AG08395 (cell line): ENCODE data around the gene ZFP3.
A peak's percentile ranks its signal among the peaks of the same experiment; 100 is the strongest.
"Not testable (repeated sequence)": the region's sequence is repeated elsewhere in the genome, so short reads cannot be mapped to it uniquely, and the experiment has no call there.

Experiments
- DNase-seq: peaks from one replicate; pipeline ENCODE4 v3.0.0; 2012; ENCODE audit warnings: mixed read lengths, low spot score

Gene ZFP3

DNA sequence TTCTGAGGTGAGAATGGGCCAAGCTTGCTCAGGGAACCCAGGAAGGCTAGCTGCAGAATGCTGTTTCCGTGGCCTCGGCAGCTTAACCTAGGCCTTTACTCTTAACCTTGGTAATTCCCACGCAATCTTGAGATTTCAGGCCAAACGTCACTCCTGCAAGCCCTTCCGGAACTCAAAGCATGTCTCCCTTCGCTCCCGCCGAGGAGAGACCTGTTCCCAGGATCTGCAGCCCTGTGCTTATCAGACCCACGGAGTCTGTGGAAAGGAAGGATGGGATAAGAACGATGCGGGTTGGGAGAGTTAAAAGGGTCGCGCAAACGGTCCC, 524 bp upstream of the ZFP3 start:
- DNase-seq: no peak

DNA sequence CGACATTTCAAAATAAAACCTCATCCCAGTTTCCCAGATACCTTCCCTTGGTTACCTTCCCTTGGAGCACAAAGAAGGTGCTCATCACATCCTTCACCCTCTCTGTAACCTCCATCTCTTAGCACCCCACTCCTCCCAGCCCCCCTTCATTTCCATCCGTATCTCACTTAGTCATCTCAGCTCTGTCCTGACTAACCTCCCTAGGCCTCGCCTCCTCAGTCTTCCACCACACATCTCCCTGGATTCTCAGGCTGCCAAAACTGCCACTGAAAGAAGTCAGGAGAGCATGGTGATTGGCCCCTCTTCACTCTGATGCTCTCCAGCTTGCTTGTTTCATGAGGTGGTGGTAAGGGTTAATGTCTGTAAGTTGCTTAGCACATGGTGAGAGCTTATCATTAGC, 2.3 kb downstream of the ZFP3 start:
- DNase-seq: no peak

DNA sequence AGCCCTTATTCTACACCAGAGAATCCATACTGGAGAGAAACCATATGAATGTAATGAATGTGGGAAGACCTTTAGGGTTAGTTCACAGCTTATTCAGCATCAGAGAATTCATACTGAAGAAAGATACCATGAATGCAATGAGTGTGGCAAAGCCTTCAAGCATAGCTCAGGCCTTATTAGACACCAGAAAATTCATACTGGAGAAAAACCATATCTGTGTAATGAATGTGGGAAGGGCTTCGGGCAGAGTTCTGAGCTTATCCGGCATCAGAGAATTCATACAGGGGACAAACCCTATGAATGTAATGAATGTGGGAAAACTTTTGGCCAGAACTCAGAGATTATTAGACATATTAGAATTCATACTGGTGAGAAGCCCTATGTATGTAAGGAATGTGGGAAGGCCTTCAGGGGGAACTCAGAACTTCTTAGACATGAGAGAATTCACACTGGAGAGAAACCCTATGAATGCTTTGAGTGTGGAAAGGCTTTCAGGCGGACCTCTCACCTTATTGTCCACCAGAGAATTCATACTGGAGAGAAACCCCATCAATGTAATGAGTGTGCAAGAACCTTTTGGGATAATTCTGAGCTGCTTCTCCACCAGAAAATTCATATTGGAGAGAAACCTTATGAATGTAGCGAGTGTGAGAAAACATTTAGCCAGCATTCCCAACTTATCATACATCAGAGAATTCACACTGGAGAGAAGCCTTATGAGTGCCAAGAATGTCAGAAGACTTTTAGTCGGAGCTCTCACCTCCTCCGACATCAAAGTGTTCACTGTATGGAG, 14.1 kb downstream of the ZFP3 start:
- DNase-seq: no peak

DNA sequence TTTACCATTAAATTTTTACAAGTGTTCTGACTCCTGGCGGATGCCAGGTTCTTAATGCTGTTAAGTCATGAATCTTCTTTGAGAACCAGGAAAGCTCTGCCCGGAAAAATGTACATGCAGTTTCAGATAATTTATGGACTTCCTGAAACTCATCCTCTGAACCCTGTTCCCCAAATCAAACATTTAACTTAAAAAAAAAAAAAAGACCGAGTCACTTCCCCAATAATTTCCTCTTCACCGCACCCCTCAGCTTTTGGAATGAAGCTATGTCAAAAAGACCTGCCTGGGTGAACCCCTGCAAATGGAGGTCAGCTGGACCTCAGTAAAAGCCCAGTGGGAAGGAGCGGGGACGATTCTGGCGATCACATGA, 18.4 kb downstream of the ZFP3 start:
- no peak for DNase-seq

DNA sequence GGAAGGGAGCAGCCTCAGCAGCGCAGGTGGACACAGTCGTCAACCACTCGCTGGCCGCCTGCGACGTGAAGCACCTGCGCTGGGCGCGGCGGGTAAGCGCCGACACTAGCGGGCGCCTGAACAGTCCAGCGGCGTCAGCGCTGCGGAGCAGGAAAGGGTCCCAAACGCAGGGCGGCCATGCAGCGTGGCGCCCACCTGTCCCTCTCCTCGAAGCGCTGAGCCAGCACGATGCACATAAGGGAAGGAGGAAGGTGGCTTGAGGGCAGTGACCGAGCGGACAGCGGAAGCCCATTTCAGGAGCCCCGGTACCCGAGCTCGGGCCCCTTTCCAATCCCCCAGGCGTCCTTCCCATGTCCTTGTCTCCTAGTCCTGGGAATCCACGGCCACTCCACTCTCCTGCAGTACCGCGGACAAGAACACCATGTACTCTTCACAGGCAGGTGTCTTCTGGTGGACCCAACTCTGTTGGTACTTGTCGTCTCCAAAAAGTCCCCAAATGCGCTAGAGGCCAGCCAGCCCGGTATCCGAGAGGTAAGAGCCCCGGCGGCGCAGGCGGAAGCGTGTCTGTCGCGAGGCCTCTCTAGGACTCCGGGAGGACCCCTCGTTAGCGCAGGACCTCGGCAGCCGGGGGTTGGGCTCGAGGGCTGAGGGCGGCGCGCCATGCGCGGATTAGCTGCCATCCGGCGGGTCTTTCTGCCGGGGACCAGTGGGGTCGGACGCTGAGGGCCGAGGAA, 19.0 kb downstream of the ZFP3 start:
- no peak for DNase-seq

DNA sequence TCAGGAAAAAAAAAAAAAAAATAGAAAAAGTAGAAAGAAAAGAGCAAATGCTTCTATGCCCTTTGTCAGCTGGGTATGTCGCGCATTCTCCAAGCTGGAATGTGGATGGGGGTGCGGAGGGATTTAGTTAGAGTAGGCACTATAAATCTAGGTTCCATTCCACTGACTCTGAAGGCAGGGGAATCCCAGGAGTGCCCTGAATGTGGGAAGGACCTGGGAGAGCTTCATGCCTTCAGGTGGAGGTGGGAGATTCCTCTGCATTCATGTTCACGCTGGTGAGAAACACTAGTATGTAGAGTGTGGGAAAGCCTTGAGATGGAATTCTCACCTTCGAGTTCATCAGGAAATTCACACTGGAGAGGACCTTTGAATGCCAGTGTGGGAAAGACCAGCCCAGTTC, 21.0 kb downstream of the ZFP3 start:
- no peak for DNase-seq

DNA sequence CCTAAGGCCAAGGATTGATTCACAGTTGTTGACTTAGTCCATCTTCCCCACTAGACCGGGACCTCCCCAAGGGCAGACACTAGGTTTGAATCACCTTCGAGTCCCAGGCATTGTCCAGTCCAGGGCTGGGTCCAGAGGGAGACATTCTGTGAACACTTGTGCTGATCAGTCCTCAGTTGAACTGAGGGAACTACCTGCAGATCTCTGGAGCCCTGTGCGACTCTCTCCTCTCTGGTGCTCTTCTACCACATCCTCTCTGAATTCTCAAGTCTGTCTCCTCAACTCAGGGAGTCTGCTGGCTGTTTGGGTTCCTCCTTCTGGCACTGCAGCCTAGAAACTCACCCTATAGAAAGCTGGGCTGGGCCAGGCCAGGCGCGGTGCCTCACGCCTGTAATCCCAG, 22.6 kb downstream of the ZFP3 start:
- DNase-seq: no peak

DNA sequence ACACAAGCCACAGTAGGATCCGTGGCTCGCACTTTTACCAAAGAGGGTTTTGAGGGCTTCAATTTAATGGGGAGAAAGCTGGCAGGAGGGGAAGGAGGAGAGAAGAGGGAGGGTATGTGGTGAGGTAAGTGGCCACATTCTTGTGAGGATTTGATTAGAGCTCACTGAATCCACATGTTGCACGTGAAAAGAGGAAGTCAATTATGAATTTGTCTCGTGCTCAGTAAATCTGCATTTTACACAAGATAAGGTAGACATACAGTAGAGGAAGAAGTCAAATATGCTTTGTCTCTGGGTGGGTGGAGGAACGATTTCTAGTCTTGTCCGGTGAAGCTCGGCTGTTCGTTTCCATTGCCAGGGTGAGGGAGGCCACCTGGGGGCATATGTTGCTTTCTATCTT, 32.5 kb downstream of the ZFP3 start:
- no peak for DNase-seq

DNA sequence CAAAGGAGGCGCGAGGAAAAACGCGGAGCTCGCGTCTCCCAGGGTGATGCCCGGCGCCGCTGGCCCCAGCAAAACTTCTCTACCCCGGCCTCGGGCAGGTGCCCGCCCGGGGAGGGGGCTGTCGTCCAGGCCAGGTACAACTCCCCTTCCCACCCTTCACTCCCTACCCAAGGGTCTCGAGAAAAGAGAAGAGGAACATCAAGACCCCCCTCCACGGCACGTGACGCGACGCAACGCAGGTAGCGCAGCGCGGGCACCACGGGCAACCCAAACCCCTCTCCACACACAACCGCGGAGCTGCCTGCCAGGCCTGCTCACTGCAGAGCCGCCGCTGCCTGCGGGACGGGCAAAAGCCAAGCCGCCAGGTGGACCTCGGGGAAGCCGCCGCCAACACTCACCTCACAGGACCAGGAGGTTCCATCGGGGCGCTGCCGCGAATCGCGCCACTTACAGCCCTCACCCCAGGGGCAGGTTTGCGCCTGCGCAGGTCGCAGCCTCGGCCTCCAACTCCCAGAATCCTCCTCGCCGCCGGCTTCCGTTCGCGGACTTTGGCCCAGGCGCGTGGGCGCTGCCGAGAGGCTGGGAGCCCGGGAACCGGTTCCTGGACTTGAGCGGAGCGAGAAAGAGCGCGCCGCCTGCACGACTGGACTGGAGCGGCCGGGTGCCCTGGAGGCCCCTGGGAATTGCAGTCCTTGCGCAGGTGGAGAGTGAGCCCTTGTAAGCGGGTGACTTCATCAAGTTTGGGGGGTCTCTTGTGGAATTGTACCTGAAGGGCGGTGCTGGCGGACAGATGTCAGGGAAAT, 33.3 kb downstream of the ZFP3 start, which contains the start of gene ZNF232:
Gene ZNF232, minus strand, starts transcription at position 477 of the 803 bp plus-strand sequence. Its CDS starts 56 bp downstream, at position 421.
- DNase-seq: peak; percentile 98

DNA sequence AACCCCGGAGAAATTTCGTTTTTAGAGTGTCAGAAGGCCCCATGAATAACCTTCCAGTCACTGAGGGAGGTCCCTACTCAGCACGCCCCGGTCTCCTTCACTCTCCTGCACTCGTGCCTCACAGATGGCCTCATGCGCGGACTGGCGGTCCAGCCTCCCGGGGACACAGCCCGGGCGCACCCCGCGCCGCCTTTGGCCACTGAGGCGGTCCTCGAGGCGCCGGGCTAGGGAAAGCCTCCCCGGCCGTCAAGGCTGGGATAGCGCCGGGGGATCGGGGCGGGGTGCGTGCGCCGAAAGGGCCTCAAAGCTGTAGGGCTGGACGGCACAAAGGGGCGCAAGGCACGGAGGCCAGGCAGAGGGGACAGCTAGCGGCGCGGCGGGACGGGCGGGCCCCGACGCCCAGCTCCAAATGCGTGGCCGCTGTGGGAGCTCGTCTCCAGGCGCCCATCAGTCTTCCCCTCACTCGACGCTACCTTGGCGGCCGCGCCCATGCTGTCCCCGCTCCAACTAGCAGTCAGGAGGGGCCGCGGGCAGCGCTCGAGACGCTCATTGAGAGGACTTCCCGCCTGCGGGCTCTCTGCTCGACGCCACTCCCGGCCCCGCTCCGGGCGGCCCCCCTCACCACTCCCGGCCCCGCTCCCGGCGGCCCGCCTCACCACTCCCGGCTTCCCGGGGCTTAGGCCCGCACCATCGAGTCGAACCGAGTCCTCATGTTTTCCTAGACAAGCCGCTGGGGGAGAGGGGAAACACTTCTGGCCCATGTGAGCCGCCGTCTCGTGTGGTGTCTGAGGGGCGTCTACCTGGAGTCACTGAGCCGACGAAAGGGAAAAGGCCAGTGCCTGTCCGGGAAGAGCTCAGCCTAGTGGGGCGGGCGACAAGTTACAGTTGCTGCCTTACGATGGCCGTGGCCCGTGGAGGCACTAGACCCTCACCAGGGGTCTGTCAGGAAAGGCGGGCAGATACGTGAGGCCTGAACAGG, 37.7 kb downstream of the ZFP3 start, which contains the start of gene USP6:
Gene USP6, plus strand, starts transcription at position 360 of the 979 bp plus-strand sequence. CDS start 14,336 bp downstream, outside the sequence.
- DNase-seq: no peak

DNA sequence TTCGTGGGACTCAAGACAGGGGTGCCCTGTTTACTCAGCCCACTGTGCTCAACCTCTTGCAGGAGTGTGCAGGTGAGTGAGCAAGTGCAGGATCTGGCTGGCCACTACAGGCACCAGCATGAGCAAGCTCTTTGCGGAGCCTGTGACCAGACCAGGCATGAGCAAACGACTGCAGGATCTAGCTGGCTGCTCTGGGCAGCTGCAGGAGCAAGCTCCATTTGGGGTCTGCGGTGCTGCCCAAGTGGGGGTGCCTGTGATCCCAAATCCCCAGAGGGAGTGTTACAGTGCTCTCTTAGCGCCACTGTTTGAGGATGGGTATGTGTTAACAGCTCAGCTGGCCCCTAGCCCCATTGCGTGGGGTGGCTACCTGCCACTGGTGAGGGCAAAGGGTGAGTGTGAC, 40.0 kb downstream of the ZFP3 start:
- no peak for DNase-seq

DNA sequence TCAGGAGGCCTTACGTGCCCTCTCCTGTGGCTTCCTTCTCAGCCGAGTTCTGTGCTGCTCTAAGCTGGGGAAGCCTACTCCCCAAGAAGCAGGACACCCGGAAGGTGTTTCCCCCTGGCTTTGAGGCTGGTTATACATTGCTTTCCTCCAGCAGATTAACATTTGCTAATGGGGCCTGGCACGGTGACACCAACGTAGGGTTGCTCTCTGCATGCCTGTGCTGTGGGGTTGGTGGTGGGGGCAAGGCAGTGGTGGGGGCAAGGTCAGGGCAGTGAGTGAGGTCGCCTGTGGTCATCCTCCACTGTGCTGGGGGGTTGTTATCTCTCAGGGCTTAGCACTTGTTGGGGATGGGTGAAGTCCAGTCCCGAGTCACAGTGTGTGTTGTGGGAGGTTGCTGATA, 41.8 kb downstream of the ZFP3 start:
- no peak for DNase-seq

DNA sequence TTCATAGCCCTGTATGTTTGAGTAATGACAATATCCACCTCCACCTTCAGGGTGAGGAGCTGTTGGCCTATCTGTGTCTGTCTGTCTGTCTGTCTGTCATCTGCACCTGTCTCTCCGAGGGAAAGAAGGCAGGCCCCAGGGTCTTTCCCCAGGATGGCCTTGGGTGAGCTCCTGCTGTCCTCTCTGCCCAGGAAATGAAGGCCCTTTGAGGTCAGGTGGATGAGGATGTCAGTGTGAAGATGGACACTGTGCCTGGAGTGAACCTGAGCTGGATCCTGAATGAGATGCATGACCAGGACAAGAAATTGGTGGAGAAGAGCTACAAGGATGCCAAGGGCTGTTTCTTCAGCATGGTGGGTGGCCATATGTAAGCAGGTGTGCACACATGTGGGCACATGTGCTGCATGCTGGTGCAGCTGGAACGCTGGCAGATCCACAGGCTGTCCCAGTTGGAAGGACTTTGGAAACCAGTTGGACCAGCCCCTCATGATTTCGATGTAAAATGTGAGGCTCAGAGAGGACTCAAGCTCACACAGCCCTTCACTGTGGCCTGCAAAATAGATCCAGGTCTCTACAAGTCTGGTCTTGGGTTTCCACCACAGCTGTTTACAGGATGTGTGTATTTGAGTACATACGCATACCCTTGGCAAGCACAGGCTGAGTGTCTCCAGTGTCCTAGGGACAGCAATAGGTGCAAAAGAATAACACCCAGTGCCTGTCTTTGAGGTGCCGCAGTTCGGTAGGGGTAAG, 42.3 kb downstream of the ZFP3 start:
- not testable (repeated sequence) for DNase-seq

DNA sequence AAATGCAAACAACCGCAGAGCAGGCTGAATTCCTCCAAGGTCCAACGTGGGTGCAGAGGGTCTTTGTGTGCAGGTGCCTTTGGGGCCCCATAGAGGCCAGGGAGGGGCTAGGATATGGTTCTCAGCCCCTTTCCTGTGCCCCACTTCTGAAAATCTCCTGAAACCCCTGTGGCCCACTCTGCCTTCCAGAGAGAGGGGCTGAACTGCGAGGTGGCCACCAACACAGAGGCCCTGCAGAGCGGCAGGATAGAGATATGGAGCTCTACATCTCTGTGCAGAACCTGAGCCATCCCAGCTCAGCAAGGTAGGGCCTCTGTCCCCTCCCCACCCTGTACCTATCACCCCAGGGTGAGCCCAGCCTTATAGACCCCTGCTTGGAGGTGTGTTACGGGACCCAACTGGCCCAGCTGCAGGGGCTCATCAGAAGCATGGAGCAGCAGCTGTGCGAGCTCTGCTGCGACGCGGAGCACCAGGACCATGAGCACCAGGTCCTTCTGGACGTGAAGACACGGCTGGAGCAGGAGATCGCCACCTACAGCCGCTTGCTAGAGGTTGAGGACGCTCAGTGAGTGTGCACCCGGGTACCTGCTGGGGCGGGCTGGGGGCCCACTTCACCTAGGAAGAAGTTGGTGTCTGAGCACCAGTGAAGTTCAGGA, 43.0 kb downstream of the ZFP3 start:
- no peak for DNase-seq

DNA sequence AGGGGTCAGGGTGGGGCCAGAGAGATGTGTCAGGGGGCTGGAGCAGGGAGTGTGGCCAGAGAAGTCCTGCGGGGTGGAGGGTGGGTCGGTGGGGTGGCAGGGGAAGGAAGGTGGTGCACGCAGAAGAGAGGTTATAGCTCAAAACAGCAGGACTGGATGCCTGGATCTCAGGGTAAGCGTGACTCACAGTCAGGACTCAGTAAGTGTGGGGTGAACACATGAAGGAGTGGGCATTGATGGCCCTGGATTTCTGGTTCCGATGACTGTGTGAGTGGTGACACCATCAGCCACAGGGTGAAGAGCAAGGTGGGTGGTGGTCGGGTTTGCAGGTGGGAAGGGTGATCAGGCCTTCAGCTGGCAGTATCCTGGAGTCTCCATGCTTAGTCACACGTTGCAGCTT, 43.8 kb downstream of the ZFP3 start:
- not testable (repeated sequence) for DNase-seq

DNA sequence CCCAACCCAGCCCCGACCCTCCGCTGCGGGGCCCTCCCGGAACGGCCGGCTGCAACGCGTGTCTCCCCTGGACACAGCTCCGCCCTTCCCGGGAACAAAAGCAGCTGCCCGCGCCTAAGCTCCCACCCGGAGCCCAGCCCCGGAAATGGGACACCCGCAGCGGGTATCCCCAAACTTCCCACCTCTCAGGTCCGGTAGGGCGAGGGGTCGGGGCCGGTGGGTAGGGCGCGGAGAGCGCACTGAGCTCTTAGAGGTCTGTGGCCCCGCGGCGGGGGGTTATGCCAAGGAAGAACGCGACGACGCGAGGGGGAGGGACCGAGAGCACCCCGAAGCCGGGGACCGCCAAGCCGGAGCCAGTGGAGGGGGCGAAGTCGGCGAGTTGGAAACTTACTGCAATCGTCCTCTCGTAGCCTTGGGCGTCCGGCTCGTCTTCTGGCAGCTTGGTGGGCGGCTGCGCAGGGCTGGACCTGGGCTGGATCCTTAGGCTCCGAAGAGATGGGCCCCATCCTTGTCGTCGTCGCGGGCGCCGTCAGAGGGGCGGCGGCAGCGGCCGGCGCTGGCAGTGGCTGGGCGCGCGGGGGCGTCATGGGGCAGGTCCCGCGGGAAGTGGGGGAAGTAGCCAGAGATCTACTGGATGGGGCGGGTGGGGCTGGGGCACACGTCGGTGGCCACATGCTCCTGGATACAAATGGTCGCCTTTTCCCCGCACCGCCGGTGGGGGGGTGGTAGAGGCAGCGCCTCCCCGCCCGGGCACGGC, 44.5 kb downstream of the ZFP3 start:
- DNase-seq: peak; percentile 24

DNA sequence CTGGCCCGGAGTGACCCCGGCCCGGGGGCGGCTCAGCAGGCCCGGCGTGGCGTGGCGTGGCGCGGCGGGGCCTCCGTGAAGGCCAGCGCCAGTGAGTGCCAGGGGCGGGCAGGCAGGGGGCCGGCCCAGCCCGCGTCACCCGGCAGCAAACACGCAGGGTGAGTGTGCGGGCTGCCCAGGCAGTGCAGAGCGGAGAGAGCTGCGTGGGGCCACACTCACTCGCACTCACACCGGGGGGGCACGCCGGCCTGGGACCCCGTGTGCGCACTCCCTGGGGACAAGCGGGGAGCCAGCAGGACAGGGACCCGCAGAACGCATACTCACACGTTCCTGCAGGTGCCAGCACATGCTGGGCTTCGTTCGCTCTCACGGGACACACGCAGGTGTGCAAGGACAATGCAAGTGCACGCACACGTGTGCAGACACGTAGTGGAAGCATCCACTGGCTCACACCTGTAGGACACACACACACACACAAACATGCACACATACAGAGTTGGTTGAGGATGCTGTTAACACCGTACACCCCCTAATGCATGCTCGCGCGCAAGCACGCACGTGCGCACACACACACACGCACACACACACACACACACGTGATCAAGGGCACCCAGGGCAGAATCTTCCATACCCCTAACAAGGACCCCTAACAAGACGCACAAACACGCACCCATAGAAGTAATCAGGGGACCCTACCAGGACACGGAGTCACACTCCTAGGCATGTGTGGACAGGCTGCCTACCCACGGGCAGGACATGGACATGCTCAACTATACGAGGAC, 45.3 kb downstream of the ZFP3 start:
- no peak for DNase-seq

DNA sequence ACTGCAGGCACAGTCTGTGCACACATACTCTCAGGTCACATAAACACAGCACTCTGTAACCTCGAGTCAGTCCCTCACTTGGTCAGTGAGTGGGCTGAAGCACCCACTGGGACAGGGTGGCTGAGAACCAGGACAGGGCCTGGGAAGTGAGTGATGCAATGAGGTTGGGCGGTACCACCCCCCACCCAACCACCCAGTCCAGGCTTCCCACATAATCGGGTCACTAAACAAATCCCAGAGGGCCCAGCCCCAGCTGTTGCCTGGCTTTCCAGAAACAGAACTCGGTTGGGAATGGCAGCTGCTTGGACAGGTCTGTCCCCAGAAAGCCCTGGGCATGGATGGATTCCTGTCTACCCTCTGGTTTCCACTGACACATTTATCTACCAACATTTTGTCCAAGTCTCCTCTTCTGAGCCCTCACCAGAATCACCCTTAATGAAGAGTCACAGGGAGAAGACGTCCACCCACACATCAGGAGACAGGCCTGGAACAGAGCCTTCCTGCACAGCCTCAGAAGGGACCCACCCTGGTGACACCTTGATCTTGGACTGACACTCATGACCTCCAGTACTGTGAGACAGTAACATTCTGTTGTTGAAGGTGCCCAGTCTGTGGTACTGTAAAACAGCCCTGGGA, 46.0 kb downstream of the ZFP3 start:
- not testable (repeated sequence) for DNase-seq
